Lower lobe of right lung (tissue), 2 donors: Measurements from ENCODE around the gene ITPK1. TPM values are rescaled to one million over a fixed set of nuclear protein-coding genes. Genes with fewer than 3 reads are reported as not detected.
"Not testable (repeated sequence)": the region's sequence is repeated elsewhere in the genome, so short reads cannot be mapped to it uniquely, and the experiment has no call there.

ENCODE experiments used
- ATAC-seq, 2 donors: fragments of 200-7000 bp; cut with Tn5 transposase; one replicate each; pipeline ENCODE4 v1.9.1; 2020 to 2022; ENCODE audit warnings: mild to moderate bottlenecking in 2 of 2, moderate library complexity in 2 of 2
- DNase-seq: peaks from one replicate; pipeline ENCODE4 v3.0.0-alpha.2; 2020
- H3K27ac ChIP-seq: fragments of 200-600 bp; one replicate; pipeline ENCODE4 v1.8.0; 2022
- H3K27me3 ChIP-seq: fragments of 200-600 bp; one replicate; pipeline ENCODE4 v1.8.0; 2022; ENCODE audit warnings: low read depth
- H3K36me3 ChIP-seq: fragments of 200-600 bp; one replicate; pipeline ENCODE4 v1.8.0; 2022; ENCODE audit warnings: mild to moderate bottlenecking
- H3K4me1 ChIP-seq: fragments of 200-600 bp; one replicate; pipeline ENCODE4 v1.8.0; 2022
- H3K4me3 ChIP-seq: fragments of 200-600 bp; one replicate; pipeline ENCODE4 v1.8.0; 2022; ENCODE audit warnings: mild to moderate bottlenecking
- H3K9me3 ChIP-seq: fragments of 200-600 bp; one replicate; pipeline ENCODE4 v1.8.0; 2022
- CTCF ChIP-seq: fragments of 200-600 bp; IDR thresholded peaks from one replicate; pipeline ENCODE4 v1.8.0; 2022; ENCODE audit warnings: antibody characterized with exemption, mild to moderate bottlenecking
- intact Hi-C: fragments of 100-400 bp; cut with DNase I; formaldehyde crosslinking; loops from one replicate; pipeline ENCODE4 v1.11.0; 2022
- total RNA-seq: library from RNA; stranded (reverse); fragmentation: NEBNext Ultra II Directional; extraction: Animal tissue kit (Norgen Biotek cat#: 25700); gene quantifications from one replicate; pipeline ENCODE4 v1.2.1, GENCODE V29; 2021
- donor health status: DM: no; HTN: yes; CAD: no; lungs with severe emphysema.

ITPK1 gene
- total RNA-seq, 1 donor from 2014 or later: 129 TPM

GRCh38 chr14:93109572-93110481 is 5.9 kb downstream of the ITPK1 start:
- TF ChIP-seq CTCF: no peak
- intact Hi-C loops: loop anchor here (5.0 kb wide), 1 partner anchor 78 kb away; no protein-coding TSS in a partner anchor
- no peak overlapping the region for H3K27ac ChIP-seq
- H3K27me3 ChIP-seq: no peaks in the 10 kb centered on the region
- DNase-seq: no peak
- H3K9me3 ChIP-seq: no peaks in the 10 kb centered on the region
- no peak for ATAC-seq
- peaks cover 4% of the 10 kb centered on the region for H3K36me3 ChIP-seq
- no peak overlapping the region for H3K4me3 ChIP-seq
- peaks cover 73% of the 10 kb centered on the region for H3K4me1 ChIP-seq

- no peak for DNase-seq
- no peaks in the 10 kb centered on the region for H3K27me3 ChIP-seq
- H3K4me1 ChIP-seq: peaks cover 73% of the 10 kb centered on the region
- H3K36me3 ChIP-seq: peaks cover 4% of the 10 kb centered on the region
- no peak overlapping the region for H3K4me3 ChIP-seq
- ATAC-seq: no peak
- no peak for TF ChIP-seq CTCF
- no peaks in the 10 kb centered on the region for H3K9me3 ChIP-seq
- intact Hi-C loops: no loop called here
- H3K27ac ChIP-seq: no peak overlapping the region
Observed at GRCh38 chr14:93108105-93108504, 7.6 kb downstream of the ITPK1 start.

DNA sequence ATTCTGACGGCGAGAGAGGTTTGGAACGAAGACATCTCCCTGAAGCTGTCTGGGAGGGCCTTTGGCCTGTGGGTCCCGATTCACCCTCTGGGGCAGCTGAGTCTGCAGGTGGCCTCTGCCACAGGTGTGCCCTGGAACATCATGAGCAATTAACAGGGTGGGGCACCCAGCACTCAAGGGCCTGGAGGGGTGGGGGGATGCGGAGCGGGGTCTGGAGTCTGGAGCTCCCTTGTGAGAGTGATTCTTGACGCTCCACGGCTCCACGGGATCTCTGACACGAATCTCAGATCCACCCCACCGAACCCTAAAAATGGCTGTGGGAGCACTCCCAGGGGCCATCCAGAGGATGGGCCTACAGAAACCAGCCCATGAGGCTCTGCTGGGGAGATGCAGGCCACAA is 8.3 kb downstream of the ITPK1 start:
- Histone ChIP-seq H3K36me3 (peaks cover 4% of the 10 kb centered on the region), H3K4me1 (peaks cover 66% of the 10 kb centered on the region), H3K27ac (no peak overlapping the region), H3K9me3 (no peaks in the 10 kb centered on the region), H3K27me3 (no peaks in the 10 kb centered on the region), H3K4me3 (no peak overlapping the region)
- intact Hi-C loops: no loop called here
- DNase-seq (no peak), ATAC-seq (no peak)
- no peak for TF ChIP-seq CTCF

GRCh38 chr14:93106541-93107156 is 9.1 kb downstream of the ITPK1 start:
- no peak for DNase-seq
- no peak for ATAC-seq
- Histone ChIP-seq H3K27ac (no peak overlapping the region), H3K36me3 (peaks cover 4% of the 10 kb centered on the region), H3K4me3 (no peak overlapping the region), H3K27me3 (no peaks in the 10 kb centered on the region), H3K9me3 (no peaks in the 10 kb centered on the region), H3K4me1 (peaks cover 60% of the 10 kb centered on the region)
- intact Hi-C loops: no loop called here
- TF ChIP-seq CTCF: no peak

GRCh38 chr14:93105856-93106255 is 9.9 kb downstream of the ITPK1 start:
- H3K36me3 ChIP-seq, H3K9me3 ChIP-seq, intact Hi-C loops, DNase-seq, ATAC-seq, H3K4me3 ChIP-seq, H3K27ac ChIP-seq, H3K27me3 ChIP-seq: not testable (repeated sequence)
- peaks cover 59% of the 10 kb centered on the region for H3K4me1 ChIP-seq

- DNase-seq: peak; percentile 85
- intact Hi-C loops: no loop called here
- no peak for TF ChIP-seq CTCF
- H3K4me1 ChIP-seq: peaks cover 59% of the 10 kb centered on the region
- no peak overlapping the region for H3K4me3 ChIP-seq
- ATAC-seq: peak; percentile 43 to 52
- peak overlapping the region; percentile 49 for H3K27ac ChIP-seq
- no peaks in the 10 kb centered on the region for H3K27me3 ChIP-seq
- H3K9me3 ChIP-seq: no peaks in the 10 kb centered on the region
- peaks cover 4% of the 10 kb centered on the region for H3K36me3 ChIP-seq
Observed at GRCh38 chr14:93105362-93105761, 10.4 kb downstream of the ITPK1 start.
